NCI-H460 (cell line): ENCODE data around the gene FAM20C. TPM values are rescaled to one million over a fixed set of nuclear protein-coding genes. Genes with fewer than 3 reads are reported as not detected.
"Not testable (repeated sequence)": the region's sequence is repeated elsewhere in the genome, so short reads cannot be mapped to it uniquely, and the experiment has no call there.

Source experiments
- DNase-seq: peaks from one replicate; pipeline ENCODE4 v3.0.0-alpha.2; 2016; ENCODE audit warnings: low read depth; ENCODE audit errors: extremely low read depth
- total RNA-seq: library from RNA; depleted of rRNA; stranded (reverse); fragments of >200 nt; shearing (Covaris generic); gene quantifications from 2 replicates; pipeline ENCODE4 v1.2.3, GENCODE V29; 2014

Gene FAM20C
- total RNA-seq, 1 experiment from 2014 or later, result 10.3 TPM

DNA sequence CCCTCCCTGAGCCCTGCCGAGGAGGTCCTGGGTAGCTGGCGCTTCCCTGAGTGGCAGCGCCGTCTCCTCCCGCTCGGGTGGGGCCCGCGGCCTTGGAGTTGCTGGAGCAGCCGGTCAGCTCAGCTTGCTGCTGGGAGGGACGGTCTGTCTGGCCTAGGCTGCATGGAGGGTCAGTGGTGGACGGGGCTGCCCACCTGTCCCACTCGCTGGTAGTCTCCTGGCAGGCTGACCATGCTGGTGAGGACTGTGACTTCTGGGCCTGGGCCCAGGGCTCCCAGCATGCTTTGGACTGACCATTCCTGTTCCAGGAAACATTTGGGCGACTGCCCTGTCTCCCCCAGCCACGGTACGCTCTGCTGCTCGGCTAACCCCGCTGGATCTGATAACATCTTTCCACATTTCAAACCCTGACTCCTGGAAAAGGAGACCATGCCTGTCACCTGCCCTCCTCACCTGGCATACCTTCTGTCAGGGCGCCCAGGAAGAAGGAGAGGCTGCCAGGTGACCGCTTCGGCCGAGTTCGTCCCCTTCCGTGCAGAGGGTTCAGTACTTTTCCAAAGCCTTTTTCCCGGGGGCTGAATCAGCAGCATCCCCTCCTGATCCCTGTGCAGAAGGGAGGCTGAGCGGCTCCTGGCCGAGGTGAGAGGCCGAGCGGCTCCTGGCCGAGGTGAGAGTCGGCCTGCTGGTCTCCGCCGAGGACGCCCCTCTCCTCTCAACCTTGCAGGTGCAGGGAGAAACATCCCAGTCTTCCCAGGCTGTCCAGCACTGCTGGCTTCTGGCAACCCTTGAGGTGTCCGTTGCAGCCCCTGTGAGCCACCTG is 43.4 kb downstream of the FAM20C start:
- no peak for DNase-seq

DNA sequence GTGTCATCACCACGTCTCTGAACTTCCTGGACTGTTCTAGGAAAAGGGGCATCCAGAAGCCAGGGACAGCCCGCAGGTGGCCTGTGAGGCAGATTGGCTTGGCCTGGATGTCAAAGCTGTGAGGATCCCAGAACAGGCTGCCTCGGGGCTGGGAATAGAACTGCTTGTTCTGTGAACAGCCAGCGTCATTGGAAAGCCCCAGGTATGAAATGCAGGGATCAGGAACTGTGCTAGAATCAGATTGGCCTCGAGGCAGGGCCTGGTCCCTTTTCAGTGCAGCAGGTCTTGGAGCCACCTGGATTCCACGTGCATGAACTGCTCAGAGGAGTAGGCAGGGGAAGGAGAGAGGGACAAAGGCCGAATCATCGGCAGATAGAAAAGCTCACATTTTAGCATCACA is 44.6 kb downstream of the FAM20C start:
- no peak for DNase-seq

DNA sequence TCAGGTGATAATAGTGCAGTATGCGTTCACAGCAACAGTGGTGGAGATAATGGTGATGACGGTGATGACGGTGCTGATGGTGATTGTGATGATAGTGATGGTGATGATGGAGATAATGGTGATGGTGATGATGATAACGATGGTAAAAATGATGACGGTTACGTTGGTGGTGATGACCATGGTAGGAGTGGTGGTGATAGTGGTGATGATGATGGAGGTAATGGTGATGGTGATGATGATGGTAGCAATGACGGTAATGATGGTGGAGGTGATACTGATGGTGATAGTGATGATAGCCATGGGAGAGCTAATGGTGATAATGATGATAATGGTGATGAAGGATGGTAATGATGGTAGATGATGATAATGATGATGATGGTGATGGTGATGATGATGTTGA is 45.0 kb downstream of the FAM20C start:
- DNase-seq, result no peak

DNA sequence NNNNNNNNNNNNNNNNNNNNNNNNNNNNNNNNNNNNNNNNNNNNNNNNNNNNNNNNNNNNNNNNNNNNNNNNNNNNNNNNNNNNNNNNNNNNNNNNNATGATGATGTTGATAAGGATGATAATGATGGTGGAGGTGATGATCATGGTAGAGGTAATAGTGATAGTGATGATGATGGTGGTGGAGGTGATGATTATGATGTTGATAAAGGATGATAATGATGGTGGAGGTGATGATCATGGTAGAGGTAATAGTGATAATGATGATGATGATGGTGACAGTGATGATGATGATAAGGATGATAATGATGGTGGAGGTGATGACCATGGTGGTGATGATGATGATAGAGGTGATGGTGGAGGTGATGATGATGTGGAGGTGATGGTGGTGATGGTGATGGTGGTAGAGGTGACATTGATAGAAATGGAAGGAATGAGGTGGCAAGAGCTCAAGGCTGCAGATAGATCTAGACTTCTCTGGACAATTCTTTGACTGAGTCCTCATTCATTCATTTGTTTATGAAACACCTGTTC is 47.8 kb downstream of the FAM20C start:
- no peak for DNase-seq

DNA sequence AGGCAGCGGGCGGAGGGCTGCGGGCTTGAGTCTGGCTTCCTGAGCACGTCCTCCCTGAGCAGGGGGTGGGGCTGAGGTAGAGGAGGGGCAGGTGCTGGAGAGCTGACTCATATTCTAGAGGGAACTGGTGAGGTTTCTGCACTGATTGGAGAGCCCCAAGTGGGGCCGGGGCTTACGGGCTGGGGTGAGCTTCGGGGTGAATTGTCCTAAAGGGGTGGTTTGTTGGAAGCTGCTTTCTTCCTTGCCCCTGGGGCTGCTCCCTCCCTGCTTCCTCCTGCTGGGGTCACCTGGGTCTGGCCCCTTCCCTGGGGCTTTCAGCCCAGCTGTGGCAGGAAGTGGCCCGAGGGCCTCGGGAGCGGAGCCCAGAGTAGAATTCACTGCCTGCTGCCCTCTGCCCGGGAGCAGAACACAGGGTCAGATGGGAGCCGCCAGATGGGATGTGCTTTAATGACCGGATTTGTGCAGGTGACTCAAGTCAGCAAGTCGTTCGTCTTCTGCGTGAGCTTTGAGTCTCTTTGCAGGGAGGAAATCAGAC is 48.6 kb downstream of the FAM20C start:
- DNase-seq, result no peak

DNA sequence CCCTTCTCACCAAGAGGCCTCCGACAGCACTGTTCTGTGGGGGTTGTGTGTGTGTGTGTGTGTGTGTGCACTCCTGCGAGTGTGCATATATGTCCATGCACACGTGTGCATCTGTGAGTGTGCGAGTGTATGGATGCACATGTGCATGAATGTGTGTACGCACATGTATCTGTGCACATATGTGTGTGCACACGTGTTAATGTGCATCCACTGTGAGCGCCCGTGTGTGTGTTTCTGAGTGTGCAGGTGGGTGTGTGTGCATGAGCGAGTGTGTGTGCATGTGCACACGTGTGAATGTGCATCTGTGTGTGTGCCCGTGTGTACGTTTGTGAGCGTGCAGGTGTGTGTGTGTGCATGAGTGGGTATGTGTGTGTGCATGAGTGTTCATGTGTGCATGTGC is 49.1 kb downstream of the FAM20C start:
- DNase-seq, result no peak

DNA sequence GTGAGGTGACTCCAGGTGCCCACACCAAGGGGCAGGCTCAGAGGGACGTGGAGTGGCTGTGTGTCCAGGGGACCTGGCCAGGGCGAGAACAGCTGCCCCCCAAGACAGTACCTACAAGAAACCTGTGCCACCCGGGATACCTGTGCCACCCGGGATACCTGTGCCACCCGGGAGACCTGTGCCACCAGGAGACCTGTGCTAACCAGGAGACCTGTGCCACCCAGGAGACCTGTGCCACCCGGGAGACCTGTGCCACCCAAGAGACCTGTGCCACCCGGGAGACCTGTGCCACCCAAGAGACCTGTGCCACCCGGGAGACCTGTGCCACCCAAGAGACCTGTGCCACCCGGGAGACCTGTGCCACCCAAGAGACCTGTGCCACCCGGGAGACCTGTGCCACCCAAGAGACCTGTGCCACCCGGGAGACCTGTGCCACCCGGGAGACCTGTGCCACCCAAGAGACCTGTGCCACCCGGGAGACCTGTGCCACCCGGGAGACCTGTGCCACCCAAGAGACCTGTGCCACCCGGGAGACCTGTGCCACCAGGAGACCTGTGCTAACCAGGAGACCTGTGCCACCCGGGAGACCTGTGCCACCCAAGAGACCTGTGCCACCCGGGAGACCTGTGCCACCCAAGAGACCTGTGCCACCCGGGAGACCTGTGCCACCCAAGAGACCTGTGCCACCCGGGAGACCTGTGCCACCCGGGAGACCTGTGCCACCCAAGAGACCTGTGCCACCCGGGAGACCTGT is 50.6 kb downstream of the FAM20C start:
- DNase-seq, result not testable (repeated sequence)

DNA sequence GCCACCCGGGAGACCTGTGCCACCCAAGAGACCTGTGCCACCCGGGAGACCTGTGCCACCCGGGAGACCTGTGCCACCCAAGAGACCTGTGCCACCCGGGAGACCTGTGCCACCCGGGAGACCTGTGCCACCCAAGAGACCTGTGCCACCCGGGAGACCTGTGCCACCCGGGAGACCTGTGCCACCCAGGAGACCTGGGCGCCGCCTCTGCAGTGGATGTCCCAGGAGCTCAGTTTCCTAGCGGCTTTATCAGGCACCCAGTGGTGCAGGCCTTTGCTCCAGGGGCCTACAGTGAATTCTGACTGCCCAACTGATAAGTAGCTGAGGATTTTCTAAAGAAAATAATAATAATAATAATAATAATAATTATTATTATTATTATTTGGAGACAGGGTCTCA is 51.2 kb downstream of the FAM20C start:
- DNase-seq, result not testable (repeated sequence)

DNA sequence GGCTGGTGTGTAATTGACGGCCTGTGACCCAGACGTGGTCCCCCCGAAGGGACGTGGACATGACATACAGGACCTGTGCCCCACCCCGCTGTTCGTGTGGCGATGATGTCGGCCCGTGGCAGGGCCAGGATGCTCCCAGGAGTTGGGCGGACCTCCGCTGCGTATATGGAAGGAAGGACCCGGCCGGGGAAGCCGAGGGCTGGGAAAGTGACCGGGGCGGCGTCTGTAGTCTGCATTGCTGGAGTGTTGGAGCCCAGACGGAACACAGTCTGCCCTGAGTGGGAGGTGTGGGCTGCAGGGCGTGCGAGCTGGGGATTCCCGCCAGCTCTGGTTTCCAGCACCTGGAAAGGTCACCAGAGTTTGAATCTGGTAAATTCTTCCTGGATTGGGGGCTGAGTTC is 52.6 kb downstream of the FAM20C start:
- no peak for DNase-seq

DNA sequence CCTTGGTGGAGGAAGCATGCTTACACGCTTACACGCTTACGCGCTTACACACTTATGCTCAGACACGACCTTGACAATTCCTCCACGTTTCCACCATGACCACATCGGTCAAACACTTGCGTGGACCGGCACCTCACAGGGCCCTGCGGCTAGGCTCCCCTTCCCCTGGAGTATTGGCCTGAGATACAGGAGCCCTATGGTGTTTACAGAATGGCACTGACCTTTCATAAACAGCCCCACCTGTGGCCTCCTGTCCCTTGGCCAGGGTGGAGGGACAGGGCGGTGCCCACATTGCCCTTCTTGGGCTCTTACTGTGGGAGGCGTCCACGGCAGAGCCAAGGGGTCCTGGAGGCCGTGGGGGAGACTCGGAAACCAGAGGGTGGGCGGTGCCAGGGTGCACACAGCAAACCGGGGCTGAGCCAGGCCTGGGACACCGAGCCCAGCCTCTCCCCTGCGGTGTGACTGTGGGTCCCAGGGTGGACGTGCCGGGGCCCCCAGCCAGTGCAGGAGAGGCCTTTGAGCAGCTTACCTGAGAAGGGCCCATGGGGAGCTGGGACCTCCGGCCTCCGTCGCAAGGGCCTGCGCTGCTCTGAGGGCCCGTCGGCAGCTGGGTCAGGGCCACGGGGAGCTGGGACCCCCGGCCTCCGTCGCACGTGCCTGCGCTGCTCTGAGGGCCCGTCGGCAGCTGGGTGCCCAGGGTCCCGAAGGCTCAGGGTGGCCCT is 53.4 kb downstream of the FAM20C start:
- DNase-seq, result no peak

DNA sequence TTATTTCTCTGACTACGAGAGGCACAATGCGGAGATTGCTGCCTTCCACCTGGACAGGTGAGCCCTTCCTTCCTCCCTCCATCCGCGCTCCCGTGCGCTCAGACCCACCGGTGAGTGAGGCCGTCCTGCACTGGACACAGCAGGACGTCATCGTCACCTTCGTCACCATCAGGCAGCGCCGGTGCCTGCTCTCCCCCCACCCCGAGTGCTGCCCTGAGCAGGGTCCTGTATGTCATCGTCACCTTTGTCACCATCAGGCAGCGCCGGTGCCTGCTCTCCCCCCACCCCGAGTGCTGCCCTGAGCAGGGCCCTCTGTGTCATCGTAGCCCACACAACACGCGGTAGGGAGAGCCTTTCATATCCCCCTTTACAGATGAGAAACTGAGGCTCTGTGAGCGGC is 54.1 kb downstream of the FAM20C start:
- DNase-seq, result no peak

DNA sequence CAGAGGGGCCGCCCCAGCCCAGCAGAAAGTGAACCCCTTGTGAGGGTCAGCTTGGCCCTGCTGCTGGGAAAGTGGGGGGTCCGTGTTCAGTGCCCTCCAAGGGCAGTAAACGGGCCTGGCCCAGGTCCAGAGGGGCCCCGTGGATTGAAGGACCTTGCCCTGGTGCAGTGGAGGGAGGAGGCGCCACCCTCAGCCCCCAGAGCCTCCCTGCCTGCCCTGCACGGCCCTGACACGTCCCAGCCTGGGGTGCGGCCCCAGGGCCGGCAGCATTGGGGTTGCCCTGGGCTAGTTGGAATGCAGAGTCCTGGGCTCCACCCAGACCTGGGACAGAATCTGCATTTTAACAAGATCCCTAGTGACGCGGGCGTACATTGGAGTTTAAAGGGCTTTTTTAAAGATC is 54.8 kb downstream of the FAM20C start:
- no peak for DNase-seq

DNA sequence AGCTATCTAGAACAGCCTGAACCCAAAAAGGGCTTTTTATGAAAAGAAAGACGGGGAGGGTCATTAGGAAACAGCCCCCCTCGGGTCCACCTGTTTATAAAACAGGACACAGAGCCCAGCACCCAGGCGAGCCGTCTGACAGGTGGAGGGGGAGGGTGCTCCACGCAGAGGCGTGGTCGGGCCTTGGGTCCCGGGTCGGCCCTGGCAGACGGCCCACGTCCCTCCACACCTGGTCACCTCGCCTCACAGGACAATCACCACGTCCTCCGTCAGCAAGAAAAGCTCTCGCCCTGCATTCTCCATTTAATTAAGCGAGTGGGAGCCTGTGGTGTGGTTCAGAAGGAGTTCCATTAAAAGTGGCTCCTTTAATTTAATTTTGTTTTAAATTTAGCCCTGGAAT is 55.3 kb downstream of the FAM20C start:
- DNase-seq, result no peak

DNA sequence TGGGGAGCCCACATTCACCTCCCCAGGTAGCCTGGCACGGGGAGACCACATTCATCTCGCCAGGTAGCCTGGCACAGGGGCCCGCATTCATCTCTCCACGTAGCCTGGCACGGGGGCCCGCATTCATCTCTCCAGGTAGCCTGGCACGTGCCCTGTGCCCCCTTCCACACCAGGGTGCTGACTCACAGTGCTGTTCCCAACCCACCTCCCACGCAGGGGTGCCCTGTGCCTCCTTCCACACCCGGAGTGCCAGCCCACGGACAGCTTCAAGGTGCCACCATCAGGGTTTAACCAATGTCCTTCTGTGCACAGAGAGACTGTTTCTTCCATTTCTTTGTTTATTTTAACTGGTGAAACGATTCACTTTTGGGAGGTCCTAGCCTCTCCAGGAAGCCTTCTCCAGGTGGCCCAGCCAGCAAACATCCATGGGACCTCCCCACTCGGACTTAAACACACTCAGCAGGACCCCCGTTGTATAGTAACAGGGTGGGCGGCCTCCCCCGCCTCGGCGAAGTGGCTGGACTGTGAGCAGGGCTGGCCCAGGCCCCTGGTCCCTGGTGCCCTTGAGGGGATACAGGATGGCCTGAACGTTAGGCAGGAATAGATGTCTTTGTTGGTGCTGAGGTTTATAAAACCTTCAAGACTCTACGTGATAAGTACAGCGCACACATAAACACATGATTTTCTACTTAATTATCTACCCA is 56.5 kb downstream of the FAM20C start:
- no peak for DNase-seq

DNA sequence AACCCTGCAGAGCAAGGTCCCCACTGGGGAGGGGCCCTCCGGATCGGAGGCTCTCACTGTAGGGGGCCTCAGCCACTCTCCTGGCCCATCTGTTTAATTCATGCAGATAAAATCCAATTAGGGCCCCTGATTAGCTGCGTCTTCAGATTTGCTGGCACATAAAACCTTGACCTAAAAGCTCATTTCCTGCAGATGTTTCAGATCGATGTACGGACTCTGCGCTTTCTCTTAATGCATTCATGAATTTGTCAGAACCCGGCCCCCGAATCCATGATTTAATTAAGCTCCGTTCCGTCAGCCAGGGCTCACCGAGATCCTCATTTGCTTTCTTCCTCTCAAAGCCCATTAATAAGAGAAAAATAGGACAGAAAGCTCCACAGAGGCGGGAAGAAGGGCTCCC is 57.6 kb downstream of the FAM20C start:
- no peak for DNase-seq

DNA sequence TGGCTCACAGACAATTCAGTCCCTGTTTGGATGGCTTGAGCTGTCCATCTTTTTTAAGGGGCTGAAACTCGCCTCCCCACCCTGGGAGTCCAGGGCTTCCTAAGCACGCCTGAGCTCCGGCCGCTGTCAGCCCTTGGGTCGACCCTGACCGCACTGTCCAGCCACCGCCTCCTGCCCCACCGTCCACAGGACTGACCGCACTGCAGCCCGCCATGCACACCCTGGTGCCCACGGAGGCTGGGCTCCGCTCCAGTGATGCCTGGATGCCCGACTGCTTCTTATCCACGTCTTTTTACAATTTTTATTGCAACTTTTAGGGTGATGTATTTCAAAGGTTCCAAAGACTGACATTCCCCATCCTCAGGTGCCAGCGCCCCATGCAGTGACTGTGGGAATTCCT is 58.2 kb downstream of the FAM20C start:
- no peak for DNase-seq

DNA sequence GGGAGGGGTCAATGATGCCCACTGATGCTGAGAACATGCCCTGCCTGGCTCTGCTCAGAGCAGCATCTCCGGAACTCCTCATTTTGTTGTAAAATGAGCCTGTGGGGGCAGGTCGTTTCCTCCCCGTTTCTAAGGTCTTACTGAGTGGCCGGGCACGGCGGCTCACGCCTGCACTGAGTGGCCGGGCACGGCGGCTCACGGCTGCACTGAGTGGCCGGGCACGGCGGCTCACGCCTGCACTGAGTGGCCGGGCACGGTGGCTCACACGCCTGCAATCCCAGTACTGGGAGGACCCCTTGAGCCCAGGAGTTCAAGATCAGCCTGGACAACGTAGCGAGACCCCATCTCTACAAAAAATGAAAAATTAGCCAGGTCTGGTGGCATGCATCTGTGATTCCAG is 58.6 kb downstream of the FAM20C start:
- DNase-seq, result no peak

DNA sequence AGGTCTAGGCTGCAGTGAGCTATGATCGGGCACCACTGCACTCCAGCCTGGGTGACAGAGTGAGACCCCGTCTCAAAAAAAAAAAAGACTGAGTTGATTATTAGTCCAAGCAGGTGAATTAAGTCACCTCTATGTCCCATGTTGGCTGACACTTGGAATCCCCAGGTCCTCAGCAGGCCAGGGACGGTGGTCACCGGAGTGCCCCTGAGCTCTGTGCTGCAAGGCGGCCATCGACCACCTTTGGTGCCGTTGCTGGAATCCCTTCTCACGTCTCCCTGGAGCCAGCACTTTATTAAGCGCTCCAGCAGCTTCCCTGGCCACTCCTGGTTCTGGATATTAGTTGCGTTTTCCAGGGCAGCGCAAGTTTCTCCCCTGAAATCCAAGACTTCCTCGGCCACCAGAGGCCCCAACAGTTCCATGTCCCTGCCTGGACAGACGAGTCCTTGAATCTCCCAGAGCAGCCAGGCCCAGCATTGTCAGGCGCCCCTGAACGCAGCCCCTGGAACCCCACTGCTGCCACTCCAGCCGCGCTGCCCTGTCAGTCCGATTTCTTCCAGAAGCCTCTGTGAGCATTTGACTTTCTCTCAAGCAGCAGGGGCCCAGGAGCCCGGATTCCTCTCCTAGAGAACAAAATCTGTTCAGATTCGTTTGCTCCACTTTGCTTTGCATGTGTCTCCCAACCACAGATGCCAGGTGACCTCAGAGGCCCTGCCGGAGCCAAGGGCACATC is 59.2 kb downstream of the FAM20C start:
- no peak for DNase-seq

DNA sequence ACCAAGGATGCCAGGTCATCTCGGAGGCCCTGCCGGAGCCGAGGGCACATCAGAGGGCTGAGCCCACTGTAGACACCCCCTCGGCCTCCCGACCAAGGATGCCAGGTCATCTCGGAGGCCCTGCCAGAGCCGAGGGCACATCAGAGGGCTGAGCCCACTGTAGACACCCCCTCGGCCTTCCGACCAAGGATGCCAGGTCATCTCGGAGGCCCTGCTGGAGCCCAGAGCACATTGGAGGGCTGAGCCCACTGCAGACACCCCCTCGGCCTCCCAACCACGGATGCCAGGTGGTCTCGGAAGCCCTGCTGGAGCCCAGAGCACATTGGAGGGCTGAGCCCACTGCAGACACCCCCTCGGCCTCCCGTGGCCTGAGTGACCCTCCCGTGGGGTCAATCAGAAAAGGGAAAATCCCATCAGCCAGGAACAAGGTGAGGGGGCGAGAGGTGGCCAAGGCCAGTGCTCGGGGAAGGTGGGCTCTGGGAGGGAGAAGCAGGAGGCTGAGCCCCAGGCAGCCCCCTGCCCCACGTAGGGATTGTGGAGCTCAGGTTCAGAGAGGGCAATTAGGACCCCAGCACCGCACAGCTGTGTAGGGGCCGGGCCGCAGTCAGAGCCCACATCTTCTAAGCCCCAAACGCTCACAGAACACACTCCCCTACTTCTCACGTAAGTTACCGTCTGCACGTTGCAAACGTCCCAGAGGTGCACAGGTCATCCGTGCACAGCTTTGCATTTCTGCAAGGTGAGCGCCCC is 60.0 kb downstream of the FAM20C start:
- DNase-seq, result no peak
